ENCODE data around the gene KCTD18.

KCTD18 gene

DNA sequence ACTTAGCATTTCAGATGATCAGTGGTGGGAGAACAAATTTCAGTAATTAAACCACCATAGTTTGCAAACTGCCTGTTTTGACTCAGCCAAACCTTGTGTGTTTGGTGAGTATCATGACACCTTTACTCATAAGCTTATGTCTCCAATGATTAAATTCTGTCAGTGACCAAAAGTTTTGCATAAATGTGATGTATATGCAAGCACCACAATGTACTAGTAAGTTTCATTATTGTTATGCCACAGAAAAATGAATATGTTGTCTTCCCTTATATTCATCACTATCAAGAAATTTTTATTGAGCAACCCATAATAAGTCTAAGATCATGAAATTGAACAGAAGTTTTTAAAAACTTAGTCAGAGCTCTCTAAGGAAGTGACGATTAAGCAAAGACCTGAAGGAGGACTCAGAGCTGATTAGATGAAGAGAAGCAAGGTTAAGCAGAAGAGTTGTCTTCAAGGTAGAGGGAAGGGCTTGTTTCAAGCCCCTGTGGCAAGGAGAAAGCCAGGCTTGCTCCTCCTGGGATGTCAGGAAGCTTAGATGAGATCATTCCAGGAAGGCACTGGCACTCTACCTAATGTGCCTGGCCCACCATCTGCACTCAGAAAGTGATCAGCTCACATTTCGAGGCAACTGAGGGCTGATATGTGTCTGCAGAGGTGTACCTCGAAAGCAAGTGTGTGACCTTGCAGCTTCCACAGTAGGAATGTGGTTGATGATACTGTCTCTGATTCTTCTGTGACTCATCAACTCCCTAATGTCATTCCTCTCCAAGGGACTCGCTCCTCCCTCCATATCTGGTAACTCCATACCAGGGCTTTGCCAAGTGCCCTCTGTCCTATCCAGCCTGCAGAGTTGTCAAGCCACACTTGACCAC lies 54.7 kb downstream of the KCTD18 start:
- no peak for DNase-seq

GRCh38 chr2:200453853-200454534 lies 55.9 kb downstream of the KCTD18 start:
- DNase-seq = no peak

DNA sequence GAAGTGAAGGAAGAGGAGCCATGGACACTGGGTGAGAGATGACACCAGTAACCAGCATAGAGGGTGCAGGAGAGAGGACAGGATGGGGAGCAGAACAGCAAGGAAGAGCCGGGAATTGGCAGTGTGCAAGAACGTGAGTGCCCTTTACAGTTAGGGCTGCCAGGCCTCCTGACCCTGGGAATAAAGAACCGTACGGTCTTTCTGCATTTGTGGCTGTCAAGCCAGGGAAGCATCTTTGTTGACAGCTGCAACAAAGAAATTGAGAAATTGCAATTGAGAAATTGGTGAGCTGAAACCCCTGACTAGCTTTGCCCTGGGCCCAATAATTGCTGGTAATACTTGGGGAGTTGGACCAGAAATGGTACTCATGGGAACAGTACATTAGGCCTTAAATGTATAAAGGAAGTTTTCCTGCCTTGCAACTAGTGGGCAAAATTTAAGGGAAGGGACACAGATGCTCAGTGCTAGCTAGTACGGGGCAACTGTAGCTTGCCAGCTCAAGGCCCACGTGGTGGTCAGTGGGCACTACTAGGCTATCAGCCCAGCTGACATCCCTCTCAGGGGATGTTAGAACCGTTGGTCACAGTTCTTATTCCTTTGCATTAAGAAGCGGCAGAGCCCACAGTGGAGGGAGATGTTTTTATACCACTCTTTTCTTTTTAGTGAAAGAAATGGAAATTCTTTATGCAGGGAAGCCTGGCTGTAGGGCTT lies 56.6 kb downstream of the KCTD18 start:
- DNase-seq = no peak

- DNase-seq = no peak
Measured at GRCh38 chr2:200452377-200452776, 57.5 kb downstream of the KCTD18 start.

DNA sequence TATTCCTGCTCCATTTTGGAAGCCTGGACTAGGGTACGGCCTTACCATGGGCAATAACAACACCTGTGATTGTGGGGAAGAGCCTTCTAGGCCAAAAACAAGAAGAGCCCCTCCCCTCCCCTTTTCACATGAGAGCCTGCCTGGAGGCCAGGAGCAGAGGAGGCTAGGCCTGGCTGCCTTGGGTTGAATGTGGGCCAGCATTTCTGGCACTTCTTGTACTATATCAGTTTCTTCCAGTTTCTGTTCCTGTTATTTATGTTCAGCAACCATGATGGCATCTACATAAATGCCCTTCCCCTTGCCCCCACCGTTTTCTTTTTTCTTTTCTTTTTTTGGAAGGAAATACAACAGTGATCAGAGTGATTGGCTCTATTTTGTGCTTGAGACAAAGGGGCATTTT lies 58.4 kb downstream of the KCTD18 start:
- DNase-seq = no peak

DNA sequence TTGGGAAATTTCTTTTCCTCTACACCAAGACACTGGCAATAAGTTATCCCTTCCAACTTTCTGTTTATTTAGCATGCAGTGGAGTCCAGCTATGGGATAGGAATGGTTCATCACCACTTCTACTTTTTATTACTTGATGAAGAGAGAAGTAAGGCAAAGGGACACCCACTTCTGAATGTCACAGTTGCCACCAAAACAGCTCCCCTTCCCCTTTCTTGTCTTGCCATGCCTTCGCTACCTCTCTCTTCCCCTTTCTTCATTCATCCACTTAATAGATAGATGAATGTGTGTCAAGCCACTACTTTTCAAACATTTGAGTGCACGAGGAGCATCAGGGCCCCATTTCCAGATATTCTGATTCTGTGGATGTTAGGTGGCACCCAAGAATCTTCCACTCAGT lies 59.6 kb downstream of the KCTD18 start:
- DNase-seq = no peak

DNA sequence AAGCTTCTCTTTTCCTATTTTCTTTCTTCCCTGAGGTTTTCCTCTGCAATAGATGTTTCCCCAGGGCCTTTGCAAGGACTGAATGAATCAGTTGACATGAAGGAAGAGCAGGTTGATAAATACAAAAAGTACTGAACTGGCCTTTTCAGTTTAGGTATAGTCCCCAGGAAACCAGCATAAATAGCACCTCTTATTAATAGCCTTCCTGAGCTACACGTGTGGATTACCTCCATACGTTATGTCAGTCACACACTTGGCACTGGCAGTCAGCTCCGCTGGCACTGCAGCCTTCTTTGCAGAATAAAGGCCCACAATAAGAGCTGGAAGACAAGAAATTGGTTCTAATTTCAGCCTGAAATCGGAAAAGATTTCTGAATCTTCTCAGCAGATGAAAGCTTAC lies 60.7 kb downstream of the KCTD18 start:
- no peak for DNase-seq

DNA sequence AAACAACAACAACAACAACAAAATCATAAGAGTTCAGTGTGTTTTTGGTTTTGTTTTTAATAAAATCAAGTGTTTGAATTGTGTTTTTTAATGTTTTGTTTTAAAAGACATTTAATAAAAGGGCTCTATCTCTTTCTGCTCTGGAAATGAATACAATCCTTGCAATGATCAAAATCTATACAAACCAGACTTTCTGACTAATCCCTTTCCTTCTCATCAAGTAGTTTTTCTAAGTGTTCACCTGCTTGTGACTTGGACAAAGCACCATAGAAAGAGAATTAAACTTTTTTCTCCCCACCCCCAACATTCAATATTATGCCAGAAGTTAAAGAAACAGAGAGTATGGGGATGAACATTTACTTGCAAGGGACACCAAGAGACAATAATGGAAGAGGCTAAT lies 61.4 kb downstream of the KCTD18 start:
- no peak for DNase-seq

DNA sequence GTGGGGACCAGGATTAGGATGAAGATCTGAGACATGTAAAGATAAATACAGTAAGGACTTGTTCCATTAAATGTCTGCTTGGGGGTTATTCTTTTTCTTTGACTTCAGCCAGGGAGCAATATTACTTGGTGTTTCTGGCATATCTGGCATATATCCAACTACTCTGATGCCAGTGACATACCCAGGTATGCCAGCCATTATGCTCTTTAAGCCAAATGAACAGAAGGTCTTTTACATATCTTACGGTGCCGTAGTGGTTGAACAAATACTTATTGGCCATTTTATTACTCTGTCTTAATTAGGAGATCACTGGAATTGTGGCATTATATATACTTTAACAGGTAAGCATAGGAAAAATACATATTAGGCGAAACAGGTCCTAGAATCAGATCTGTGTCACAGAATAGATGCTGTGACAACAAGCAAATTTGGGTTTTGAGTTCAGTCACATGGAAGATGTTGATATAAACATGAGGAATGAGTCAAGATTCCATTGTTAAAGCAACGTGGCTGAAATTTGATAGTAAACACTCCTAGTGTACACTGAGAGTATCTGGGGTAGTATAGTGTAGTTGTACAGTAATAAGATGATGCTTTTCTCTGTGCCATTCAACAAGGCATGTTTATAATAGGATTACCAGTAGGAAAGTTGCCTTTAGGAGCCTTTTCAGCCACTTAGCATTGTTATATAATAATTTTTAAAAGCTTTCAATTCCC lies 62.6 kb downstream of the KCTD18 start:
- DNase-seq = no peak

DNA sequence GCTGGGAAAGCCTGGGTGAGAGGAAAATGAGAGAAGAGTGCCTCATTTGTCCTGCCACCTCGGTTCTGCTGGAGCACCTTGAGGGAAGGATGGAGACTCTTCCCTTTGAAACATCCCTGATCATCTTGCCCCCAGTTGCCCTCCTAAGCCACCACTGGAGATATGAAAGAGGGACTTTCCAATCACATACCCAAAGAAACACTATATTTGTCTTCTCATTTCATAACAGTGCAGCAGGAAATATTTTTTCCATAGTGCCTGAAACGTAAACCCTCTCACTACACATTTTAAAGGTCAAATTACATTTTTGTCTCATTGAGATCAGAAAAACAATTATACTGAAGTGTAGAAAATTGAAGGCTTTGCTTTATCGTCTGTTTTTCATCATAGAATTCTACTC lies 63.3 kb downstream of the KCTD18 start:
- no peak for DNase-seq

DNA sequence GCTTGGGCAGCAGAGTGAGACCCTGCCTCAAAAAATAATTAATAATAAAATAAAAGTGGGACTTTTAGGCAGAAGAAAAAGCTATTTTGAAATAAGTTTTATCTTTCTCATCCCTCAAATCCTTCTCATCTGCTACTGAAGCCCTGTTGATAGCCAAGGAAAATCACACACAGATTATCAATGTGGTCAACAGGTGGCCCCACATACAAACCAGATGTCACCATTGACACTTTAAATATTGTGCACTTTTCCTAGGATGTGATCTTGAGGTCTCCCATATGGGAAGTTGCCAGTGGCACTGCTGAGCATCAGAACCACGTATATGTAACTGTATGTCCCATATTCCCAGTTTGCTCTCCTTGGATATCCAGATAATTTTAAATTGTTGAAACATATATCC lies 64.6 kb downstream of the KCTD18 start:
- DNase-seq = no peak

GRCh38 chr2:200444530-200444929 lies 65.3 kb downstream of the KCTD18 start:
- no peak for DNase-seq

- no peak for DNase-seq
Measured at GRCh38 chr2:200443916-200444315, 66.0 kb downstream of the KCTD18 start.

- no peak for DNase-seq
Measured at GRCh38 chr2:200443376-200443775, 66.5 kb downstream of the KCTD18 start.

GRCh38 chr2:200442471-200442870 lies 67.4 kb downstream of the KCTD18 start:
- no peak for DNase-seq

DNA sequence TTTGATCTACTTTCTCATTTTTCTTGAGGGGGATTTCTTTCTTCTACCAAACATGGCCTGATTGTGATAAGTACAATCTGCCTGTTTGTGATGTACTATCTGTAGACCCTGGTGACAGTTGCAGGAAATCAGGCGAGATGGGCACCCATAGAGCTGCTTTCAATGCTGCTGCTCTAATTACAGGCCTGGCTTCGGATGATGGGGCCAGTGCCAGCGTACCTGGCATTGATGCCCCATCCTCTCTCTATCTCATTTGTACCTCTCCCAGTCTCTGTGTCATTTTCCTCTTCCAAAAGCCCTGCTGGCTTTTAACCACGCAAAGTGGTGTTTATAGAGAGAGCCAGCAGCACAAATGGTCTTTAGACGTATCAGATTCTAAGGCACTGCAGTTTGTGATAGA lies 69.9 kb downstream of the KCTD18 start:
- DNase-seq = no peak

Measured in NCI-H1417 (cell line).